ENCODE results near the gene VPS72.

DNA sequence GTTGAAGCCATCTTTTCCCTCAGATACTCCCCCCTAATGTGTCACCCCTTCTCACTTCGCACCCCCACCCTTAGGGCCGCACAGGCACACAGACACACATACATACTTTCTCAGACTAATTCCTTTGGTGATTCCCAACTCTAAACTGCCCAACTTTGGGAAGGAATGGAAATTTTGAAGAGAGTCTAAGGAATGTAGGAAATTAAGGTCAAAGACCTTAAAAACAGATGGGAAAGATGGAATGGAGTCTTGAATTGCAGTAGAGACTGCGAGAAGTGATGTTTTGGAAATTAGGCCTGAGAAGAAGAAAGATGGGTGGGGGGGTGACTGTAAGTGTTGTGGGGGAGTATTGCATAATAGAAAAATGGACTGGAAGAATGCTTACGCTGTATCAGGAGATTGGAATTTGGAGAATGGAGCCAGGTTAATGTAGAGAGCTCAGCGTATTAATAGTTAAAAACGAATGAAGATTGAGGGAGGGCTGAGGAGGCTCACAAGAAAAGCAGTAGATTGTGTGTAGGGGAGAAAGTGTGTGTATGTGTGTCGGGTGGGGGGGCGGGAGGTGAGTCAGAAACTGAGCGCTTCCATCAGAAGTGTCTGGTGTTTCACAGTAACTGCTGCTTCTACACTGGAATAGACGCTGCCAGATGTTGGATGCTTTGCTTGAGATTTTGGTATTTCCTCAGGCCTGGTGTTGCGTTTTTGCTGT, 10.0 kb upstream of the VPS72 start:
- TF ChIP-seq, protein P1, sequence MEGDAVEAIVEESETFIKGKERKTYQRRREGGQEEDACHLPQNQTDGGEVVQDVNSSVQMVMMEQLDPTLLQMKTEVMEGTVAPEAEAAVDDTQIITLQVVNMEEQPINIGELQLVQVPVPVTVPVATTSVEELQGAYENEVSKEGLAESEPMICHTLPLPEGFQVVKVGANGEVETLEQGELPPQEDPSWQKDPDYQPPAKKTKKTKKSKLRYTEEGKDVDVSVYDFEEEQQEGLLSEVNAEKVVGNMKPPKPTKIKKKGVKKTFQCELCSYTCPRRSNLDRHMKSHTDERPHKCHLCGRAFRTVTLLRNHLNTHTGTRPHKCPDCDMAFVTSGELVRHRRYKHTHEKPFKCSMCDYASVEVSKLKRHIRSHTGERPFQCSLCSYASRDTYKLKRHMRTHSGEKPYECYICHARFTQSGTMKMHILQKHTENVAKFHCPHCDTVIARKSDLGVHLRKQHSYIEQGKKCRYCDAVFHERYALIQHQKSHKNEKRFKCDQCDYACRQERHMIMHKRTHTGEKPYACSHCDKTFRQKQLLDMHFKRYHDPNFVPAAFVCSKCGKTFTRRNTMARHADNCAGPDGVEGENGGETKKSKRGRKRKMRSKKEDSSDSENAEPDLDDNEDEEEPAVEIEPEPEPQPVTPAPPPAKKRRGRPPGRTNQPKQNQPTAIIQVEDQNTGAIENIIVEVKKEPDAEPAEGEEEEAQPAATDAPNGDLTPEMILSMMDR (IDR thresholded peaks at IDR 0.05): no peak
- TF ChIP-seq NFYB (CRISPR knock-in tag; conservative IDR thresholded peaks at IDR 0.05; ENCODE audit: low read depth) (no peak), NR3C1 (CRISPR knock-in tag; conservative IDR thresholded peaks at IDR 0.05; ENCODE audit: low read depth) (no peak)
- TF ChIP-seq, protein P2, sequence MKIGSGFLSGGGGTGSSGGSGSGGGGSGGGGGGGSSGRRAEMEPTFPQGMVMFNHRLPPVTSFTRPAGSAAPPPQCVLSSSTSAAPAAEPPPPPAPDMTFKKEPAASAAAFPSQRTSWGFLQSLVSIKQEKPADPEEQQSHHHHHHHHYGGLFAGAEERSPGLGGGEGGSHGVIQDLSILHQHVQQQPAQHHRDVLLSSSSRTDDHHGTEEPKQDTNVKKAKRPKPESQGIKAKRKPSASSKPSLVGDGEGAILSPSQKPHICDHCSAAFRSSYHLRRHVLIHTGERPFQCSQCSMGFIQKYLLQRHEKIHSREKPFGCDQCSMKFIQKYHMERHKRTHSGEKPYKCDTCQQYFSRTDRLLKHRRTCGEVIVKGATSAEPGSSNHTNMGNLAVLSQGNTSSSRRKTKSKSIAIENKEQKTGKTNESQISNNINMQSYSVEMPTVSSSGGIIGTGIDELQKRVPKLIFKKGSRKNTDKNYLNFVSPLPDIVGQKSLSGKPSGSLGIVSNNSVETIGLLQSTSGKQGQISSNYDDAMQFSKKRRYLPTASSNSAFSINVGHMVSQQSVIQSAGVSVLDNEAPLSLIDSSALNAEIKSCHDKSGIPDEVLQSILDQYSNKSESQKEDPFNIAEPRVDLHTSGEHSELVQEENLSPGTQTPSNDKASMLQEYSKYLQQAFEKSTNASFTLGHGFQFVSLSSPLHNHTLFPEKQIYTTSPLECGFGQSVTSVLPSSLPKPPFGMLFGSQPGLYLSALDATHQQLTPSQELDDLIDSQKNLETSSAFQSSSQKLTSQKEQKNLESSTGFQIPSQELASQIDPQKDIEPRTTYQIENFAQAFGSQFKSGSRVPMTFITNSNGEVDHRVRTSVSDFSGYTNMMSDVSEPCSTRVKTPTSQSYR (CRISPR knock-in tag; IDR thresholded peaks at IDR 0.05): no peak
- TF ChIP-seq, protein P3, sequence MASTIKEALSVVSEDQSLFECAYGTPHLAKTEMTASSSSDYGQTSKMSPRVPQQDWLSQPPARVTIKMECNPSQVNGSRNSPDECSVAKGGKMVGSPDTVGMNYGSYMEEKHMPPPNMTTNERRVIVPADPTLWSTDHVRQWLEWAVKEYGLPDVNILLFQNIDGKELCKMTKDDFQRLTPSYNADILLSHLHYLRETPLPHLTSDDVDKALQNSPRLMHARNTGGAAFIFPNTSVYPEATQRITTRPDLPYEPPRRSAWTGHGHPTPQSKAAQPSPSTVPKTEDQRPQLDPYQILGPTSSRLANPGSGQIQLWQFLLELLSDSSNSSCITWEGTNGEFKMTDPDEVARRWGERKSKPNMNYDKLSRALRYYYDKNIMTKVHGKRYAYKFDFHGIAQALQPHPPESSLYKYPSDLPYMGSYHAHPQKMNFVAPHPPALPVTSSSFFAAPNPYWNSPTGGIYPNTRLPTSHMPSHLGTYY (CRISPR knock-in tag; IDR thresholded peaks at IDR 0.05): no peak
